Activated effector memory CD4-positive, alpha-beta T cell treated with Interleukin-2 at 50 U/mL for 16 hours (primary cell): Measurements from ENCODE around the gene ETFB.
A peak's percentile ranks its signal among the peaks of the same experiment; 100 is the strongest.

Source experiments
- DNase-seq: peaks from one replicate; pipeline ENCODE4 v3.0.0-alpha.2; 2020

ETFB gene

GRCh38 chr19:51351266-51351990 is 14.8 kb downstream of the ETFB start:
- no peak for DNase-seq

- no peak for DNase-seq
Measured at GRCh38 chr19:51347209-51347928, 18.8 kb downstream of the ETFB start.

GRCh38 chr19:51346742-51347141 is 19.4 kb downstream of the ETFB start:
- DNase-seq = no peak

GRCh38 chr19:51345076-51345620 is 21.0 kb downstream of the ETFB start:
- DNase-seq = no peak

- DNase-seq = no peak
Measured at GRCh38 chr19:51342631-51343569, 23.3 kb downstream of the ETFB start.

GRCh38 chr19:51341976-51342580 is 24.1 kb downstream of the ETFB start, which contains the start of gene VSIG10L:
Gene VSIG10L, minus strand, starts transcription at chr19:51342139. Its CDS starts 15 bp downstream, at chr19:51342124.
- DNase-seq = no peak

- no peak for DNase-seq
Measured at GRCh38 chr19:51341066-51341465, 25.1 kb downstream of the ETFB start.

GRCh38 chr19:51339687-51340656 is 26.2 kb downstream of the ETFB start:
- peak; percentile 74 for DNase-seq

GRCh38 chr19:51339313-51339686 is 26.9 kb downstream of the ETFB start:
- DNase-seq = no peak

- DNase-seq = peak; percentile 78
Measured at GRCh38 chr19:51338563-51339312, 27.4 kb downstream of the ETFB start.

- no peak for DNase-seq
Measured at GRCh38 chr19:51337861-51338562, 28.2 kb downstream of the ETFB start.

- DNase-seq = no peak
Measured at GRCh38 chr19:51337141-51337860, 28.9 kb downstream of the ETFB start.

- DNase-seq = no peak
Measured at GRCh38 chr19:51333836-51334460, 32.2 kb downstream of the ETFB start.

GRCh38 chr19:51331716-51332115 is 34.5 kb downstream of the ETFB start:
- no peak for DNase-seq

- DNase-seq = no peak
Measured at GRCh38 chr19:51331193-51331592, 35.0 kb downstream of the ETFB start.

- DNase-seq = no peak
Measured at GRCh38 chr19:51330366-51330765, 35.8 kb downstream of the ETFB start.

- no peak for DNase-seq
Measured at GRCh38 chr19:51329411-51329810, 36.8 kb downstream of the ETFB start.
